ENCODE data around the gene SLC38A10. TPM values are rescaled to one million over a fixed set of nuclear protein-coding genes. Genes with fewer than 3 reads are reported as not detected.

Gene SLC38A10
- total and polyA plus RNA-seq, 2 of the 4 experiments (the other 2 are of a cell fraction): 12.7 to 46.7 TPM

DNA sequence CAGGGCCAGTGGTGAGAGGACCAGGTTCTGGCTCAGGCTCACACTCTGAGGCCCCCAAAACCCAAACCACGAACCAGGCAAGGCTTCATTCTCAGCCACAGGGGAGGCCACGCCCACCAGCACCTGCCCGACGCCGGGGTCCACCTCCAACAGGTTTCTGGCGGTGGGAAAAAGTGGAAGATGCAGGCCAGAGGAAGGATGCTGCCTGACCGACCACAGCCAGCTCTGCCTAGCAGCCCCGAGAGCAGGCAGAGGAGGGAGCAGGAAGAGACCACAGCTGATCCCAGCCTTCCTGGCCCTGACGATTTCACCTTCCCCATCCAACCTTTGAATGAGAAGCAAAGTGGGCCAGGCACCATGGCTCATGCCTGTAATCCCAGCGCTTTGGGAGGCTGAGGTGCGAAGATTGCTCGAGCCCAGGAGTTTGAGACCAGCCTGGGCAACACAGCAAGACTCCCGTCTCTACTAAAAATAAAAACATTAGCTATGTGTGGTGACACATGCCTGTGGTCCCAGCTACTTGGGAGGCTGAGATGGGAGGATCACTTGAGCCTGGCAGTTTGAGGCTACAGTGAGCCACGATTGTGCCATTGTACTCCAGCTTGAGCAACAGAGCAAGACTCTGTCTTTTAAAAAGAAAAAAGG, 30.7 kb upstream of the SLC38A10 start:
- Histone ChIP-seq H3K27me3 (ENCODE audit: control insufficient read depth, insufficient read depth, low read length) (peaks cover 9% of the 10 kb centered on the region), H2AFZ (replicated peaks; ENCODE audit: low read length, poor library complexity) (no peak overlapping the region), H3K4me2 (ENCODE audit: low read depth, low read length) (no peak overlapping the region), H3K14ac (replicated peaks; ENCODE audit: low read depth, low read length) (no peak overlapping the region), H4K5ac (ENCODE audit: low read depth, low read length) (no peak overlapping the region), H4K8ac (ENCODE audit: low read depth in 2 of 2, low read length in 2 of 2) (no peak overlapping the region), H2AK9ac (replicated peaks; ENCODE audit: low read depth, low read length, poor library complexity) (no peak overlapping the region), H3K79me1 (ENCODE audit: low read depth in 1 of 2, low read length in 2 of 2) (no peaks in the 10 kb centered on the region), H2BK5ac (ENCODE audit: low read depth, low read length, poor library complexity, severe bottlenecking) (no peak overlapping the region), H3K56ac (ENCODE audit: extremely low read depth, insufficient read depth, low read length) (no peak overlapping the region), H4K20me1 (ENCODE audit: insufficient read depth, low read length) (peaks cover 7% of the 10 kb centered on the region; the same call in 1 of the 2 replicates), H2BK15ac (ENCODE audit: low read depth, low read length) (no peak overlapping the region), H3K4me1 (ENCODE audit: control insufficient read depth, insufficient read depth, low read length) (peaks cover 18% of the 10 kb centered on the region), H2BK20ac (ENCODE audit: low read depth, low read length) (no peak overlapping the region), H3K18ac (ENCODE audit: low read depth, low read length) (no peak overlapping the region), H3K4me3 (ENCODE audit: insufficient read depth, low read depth, low read length) (no peak overlapping the region), H3K36me3 (ENCODE audit: control insufficient read depth, insufficient read depth, low read length) (no peaks in the 10 kb centered on the region), H2BK120ac (ENCODE audit: low read depth, low read length) (no peak overlapping the region), H3K23ac (ENCODE audit: low read depth, low read length) (no peak overlapping the region), H4K91ac (ENCODE audit: insufficient read depth, low read depth, low read length) (no peak overlapping the region), H3K9me1 (ENCODE audit: insufficient read depth, low read length) (peaks cover 3% of the 10 kb centered on the region; the same call in 1 of the 2 replicates), H3K4ac (ENCODE audit: low read depth, low read length) (no peak overlapping the region), H2AK5ac (ENCODE audit: low read depth, low read length) (no peak overlapping the region), H3K27ac (ENCODE audit: insufficient read depth, low read length) (no peak overlapping the region), H3K9me3 (ENCODE audit: control insufficient read depth, insufficient read depth, low read length) (no peaks in the 10 kb centered on the region), H3K9ac (ENCODE audit: low read depth, low read length) (no peak overlapping the region)
- in situ Hi-C loops (cut with MboI; ENCODE audit: low sequenced_read_pairs): no loop called here
- CTCF ChIA-PET: no interaction called here
- TF ChIP-seq, protein P1, sequence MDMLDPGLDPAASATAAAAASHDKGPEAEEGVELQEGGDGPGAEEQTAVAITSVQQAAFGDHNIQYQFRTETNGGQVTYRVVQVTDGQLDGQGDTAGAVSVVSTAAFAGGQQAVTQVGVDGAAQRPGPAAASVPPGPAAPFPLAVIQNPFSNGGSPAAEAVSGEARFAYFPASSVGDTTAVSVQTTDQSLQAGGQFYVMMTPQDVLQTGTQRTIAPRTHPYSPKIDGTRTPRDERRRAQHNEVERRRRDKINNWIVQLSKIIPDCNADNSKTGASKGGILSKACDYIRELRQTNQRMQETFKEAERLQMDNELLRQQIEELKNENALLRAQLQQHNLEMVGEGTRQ (IDR thresholded peaks at IDR 0.05; ENCODE audit: low read depth, low read length): no peak
- no peak for TF ChIP-seq CHD1 (IDR thresholded peaks at IDR 0.05; ENCODE audit: low read depth, low read length)
- no peak for TF ChIP-seq CEBPB (IDR thresholded peaks at IDR 0.05; ENCODE audit: low read depth, low read length)
- TF ChIP-seq MXI1 (IDR thresholded peaks at IDR 0.05; ENCODE audit: borderline replicate concordance, low read depth, low read length): no peak
- no peak for TF ChIP-seq SMC3 (IDR thresholded peaks at IDR 0.05; ENCODE audit: low read depth, low read length)
- TF ChIP-seq, protein P2, sequence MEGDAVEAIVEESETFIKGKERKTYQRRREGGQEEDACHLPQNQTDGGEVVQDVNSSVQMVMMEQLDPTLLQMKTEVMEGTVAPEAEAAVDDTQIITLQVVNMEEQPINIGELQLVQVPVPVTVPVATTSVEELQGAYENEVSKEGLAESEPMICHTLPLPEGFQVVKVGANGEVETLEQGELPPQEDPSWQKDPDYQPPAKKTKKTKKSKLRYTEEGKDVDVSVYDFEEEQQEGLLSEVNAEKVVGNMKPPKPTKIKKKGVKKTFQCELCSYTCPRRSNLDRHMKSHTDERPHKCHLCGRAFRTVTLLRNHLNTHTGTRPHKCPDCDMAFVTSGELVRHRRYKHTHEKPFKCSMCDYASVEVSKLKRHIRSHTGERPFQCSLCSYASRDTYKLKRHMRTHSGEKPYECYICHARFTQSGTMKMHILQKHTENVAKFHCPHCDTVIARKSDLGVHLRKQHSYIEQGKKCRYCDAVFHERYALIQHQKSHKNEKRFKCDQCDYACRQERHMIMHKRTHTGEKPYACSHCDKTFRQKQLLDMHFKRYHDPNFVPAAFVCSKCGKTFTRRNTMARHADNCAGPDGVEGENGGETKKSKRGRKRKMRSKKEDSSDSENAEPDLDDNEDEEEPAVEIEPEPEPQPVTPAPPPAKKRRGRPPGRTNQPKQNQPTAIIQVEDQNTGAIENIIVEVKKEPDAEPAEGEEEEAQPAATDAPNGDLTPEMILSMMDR (conservative IDR thresholded peaks at IDR 0.05; ENCODE audit: low read depth, low read length): no peak
- TF ChIP-seq FOS (IDR thresholded peaks at IDR 0.05; ENCODE audit: low read depth, low read length): no peak
- no peak for TF ChIP-seq RCOR1 (IDR thresholded peaks at IDR 0.05; ENCODE audit: insufficient replicate concordance, low read length)
- TF ChIP-seq BHLHE40 (IDR thresholded peaks at IDR 0.05; ENCODE audit: low read depth, low read length): no peak
- no peak for TF ChIP-seq RFX5 (IDR thresholded peaks at IDR 0.05; ENCODE audit: low read depth, low read length)
- no peak for TF ChIP-seq NFE2L2 (IDR thresholded peaks at IDR 0.05; ENCODE audit: low read depth, low read length)
- TF ChIP-seq POLR2A (IDR thresholded peaks at IDR 0.05; ENCODE audit: low read depth, low read length): no peak
- no peak for TF ChIP-seq MAZ (IDR thresholded peaks at IDR 0.05; ENCODE audit: borderline replicate concordance, low read depth, low read length)
- TF ChIP-seq MAFK (IDR thresholded peaks at IDR 0.05; ENCODE audit: low read depth, low read length): no peak
- 73% methylated on average over 2 of the region's 14 CpGs; no CpG with 5 or more reads in 1 of the 2 experiments for WGBS, 2 experiments (ENCODE audit: extremely low coverage in 2 of 2, insufficient read length in 1 of 2)
- dilution Hi-C loops (cut with HindIII; ENCODE audit: low sequenced_read_pairs, unreplicated experiment): no loop called here
- intact Hi-C loops (cut with micrococcal nuclease): no loop called here
- no peak for DNase-seq
- BruUV-seq (replicated peaks): no TSS peak
- ATAC-seq (ENCODE audit: low read depth): no peak
- POLR2A ChIA-PET (ENCODE audit: unreplicated experiment): no interaction called here

Measured in IMR-90 (cell line).